Iris pigment epithelial cell (primary cell): ENCODE data around the gene EEFSEC.

ENCODE experiments used
- DNase-seq: peaks from one replicate; pipeline ENCODE4 v3.0.0-alpha.2; 2011; ENCODE audit warnings: low read depth

The EEFSEC gene

DNA sequence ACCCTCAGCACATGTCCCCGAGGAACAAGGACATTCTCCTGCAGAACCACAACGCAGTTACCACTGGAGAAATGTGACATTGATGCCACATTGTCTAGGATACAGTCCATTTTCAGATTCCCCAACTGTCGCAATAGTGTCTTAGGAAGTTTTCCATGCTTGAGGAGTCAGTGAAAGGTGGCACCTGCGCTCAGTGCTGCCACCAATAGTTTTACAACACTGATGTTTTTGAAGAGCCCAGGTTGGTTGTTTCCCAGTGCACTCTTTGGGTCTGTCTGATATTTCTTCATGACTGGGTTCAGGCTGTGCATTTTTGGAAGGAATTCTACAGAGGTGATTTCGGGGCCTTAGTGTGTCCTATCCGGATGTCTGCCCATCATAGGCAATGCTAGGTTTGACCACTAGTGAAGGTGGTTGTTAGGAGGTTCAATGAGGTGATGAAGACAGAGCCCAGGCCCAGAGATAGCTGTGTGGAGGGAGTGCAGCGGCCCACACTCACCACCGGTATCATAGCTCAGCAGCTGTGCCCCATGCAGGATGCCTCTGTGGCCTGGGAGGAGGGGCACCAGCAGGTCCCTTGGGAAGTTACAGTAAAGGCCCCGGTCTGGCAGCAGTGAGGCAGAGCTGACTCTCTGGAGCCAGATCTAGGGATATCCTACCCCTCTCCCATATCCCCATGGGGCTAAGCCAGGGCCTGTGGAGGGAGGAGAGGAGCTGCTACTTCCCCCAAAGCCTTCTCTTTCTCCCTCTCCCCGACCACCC, 216.8 kb downstream of the EEFSEC start:
- DNase-seq, result no peak

DNA sequence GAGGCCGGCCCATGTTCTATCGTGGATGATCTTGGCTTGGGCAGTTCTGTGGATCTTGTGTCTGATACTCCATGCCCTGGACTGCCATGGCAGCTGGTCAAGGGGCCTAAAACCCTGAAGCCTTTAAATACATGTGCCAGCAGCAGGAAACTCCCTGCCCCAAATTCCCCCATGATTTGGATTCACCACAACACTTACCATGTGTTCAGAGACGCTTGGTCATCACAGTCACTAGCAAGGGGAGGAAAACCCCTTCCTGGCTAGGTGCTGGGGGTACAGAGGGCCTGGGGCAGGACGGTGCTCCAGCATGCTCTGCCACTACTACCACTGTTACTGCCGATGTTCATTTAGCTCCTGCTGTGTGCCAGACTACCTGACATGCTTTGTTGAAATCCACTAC, 219.0 kb downstream of the EEFSEC start:
- DNase-seq, result no peak

DNA sequence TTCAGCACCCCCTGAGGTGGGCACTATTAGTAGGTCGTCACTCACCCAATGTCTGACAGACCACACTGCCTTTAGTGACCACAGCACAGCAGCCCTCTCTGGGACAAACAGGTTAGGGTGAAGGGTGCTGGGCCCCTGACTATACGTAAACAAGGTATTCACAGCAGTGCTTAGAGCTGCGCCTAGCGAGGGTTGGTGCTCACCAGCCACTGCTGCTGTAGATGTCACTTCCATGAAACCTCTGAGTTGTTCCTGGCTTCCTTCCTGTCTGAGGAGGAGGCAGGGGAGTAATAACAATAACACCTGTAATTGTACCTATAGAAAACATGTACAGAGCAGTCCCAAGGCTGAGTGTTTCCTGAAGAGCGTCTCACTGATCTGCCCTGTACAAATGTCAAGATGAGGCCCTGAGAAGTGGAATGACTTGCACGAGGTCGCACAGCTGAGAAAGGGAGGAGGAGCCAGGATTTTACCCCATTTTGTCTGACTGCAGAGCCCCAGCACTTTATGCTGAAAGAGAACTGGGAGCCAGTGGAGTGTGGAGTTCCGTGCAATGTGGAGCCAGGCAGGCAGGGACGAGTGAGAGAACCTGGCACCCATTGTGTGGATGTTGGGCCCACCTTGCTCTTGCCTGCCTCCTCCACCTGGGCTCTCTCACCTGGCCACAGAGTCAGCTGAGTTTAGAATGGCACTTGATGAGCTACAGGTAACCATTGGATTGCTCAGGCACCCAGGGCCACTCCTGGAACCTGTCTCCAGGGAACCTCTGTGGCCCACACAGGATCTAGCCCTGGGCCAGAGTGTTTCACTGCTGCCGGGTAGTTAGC, 219.6 kb downstream of the EEFSEC start:
- no peak for DNase-seq

DNA sequence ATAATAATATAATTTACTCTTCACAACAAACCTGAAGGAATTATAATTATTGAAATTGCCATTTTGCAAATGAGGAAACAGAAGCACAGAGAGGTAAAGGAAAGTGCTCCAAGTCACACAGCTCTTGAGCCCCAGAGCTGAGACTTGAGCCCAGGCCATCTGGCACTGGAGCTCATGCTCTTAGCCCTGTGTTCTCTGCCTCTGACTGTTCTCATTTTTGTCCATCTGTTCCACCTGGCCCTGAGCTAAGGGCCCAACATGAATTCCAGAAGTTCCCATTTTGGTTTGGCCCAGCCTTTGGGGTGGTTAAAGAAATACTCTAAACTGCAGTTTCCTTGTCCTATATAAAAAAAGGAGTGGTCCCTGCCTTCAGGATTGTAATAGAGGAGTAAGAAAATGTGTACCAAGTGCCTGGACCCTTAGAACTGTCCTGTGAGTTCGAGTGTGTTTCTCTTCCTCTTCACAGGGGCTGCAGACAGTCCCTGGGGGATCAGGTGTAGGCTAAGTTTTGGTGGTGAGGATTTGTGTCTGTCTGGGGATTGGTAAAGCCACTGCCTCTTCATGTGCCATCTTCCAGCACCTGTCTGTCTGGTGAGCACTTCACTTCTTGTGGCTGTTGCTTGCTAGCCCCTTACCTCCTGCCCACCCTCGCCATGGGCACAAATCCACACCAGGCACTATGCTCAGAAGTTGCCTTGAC, 221.6 kb downstream of the EEFSEC start:
- DNase-seq, result no peak

- no peak for DNase-seq
Measured at GRCh38 chr3:128376516-128376915, 223.2 kb downstream of the EEFSEC start.

DNA sequence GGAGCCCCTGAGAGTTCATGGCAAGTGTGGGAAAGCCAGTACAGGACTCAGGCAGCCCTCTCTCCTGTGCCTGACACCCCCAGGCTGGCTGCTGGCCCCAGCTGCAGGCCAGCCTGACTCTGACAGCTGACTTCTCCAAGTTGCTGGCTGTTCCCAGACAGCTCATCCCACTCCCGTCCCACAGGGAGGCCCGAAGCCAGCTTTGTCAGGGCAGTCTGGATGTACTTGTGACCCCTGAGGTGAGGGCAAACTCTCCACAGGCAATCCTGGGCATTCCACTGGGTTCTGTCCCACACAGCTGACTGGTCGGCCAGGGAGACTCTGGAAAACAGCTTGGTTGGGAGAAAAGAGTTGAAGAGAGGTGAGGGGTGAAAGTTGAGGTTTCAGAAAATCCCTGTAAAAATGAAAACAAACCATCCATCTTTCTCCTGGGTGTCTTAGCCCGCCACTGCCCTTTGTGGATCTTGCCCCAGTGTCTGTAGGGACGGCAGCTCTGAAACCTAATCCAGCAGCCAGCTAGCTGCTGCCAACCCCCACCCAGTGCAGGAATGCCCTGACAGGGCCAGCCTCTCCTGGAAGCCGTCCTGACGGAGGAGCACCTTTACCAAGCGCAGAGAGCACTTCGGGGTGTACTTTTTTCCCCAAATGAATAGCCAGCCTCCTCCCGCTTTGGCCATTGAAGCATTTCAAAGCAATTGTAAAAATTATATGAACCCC, 225.5 kb downstream of the EEFSEC start:
- peak; percentile 34 for DNase-seq

DNA sequence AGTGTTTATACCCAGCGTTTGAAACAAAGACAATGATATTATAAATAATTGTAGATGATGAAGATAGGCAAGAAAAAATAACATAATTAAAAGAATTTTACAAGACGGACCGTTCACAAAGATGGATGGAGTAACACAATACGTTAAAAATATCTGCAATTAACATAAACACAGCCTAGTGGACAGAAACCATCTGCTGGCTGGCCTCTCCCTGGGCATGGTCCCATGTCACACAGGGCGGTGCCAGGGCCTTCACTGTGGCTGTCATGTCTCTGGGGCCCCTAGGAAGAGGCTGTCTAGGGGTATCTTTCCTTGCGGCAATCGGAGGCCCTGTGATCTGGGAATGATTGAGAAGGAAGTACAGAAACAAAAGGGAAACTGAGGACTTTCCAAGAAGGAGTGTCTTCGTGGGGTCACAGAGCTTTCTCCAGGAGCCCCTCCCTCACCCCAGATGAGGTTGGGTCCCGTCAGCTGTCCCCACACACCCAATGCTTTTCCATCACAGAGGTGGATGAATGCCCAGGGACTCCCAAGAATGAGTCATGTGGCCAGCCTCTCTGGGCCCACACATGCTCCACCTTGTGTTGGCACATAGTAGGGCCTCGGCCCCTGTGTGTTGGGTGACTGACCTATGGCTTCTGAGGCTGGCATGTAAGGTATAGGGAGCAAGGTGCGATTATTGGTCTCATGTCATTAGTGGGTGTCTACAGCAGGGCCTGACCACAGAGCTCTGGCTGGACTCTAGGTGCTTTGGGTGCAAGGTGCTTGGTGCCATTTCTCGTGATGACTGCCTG, 226.3 kb downstream of the EEFSEC start:
- no peak for DNase-seq

GRCh38 chr3:128380295-128380694, 227.0 kb downstream of the EEFSEC start:
- DNase-seq, result no peak

- no peak for DNase-seq
Measured at GRCh38 chr3:128380719-128381118, 227.4 kb downstream of the EEFSEC start.

GRCh38 chr3:128381609-128382008, 228.3 kb downstream of the EEFSEC start:
- no peak for DNase-seq

- no peak for DNase-seq
Measured at GRCh38 chr3:128382221-128382807, 229.0 kb downstream of the EEFSEC start.

DNA sequence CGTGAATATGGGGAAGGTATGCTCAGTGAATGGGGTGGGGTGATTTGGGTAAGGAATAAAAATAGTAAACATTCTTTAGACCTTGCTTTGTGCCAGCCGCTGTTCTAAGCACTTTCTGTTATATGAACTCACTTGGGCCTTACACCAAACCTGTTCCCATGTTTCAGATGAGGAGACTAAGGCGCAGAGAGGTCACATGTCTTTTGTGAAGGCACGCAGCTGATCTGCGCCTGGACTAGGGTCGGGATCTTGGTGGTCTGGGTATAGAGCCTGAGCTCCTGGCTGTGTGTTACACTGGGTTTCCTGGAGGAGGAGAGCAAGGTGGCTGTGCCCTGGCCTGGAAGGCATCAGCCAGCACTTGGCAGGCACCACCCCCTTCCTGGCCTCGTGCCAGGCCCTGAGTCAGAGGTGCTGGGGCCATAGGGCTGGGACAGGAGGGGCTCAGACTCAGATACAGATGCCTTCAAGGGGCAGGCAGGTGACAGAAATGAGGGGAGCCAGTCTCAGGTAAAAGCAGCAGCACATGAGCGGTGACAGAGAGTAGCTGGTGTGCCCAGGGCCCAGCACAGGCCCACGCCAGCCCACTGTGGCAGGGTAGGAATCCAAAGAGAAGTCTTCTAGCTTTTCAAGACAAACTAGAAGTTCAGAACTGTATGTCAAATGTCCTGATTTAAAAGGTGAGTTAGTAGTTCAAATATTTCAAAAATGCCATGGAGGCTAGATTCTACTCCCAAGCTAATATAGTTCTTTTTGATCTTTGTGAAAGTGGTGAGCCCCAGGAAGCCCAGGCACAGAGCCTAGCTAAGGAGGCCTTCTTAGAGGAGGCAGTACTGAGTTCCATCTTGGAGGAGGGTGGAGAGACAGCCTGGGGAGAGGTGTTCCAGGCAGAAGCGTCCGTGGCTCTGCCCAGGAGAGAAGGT, 230.3 kb downstream of the EEFSEC start:
- peak; percentile 23 for DNase-seq

- DNase-seq, result peak; percentile 37
Measured at GRCh38 chr3:128385080-128385832, 232.0 kb downstream of the EEFSEC start.

DNA sequence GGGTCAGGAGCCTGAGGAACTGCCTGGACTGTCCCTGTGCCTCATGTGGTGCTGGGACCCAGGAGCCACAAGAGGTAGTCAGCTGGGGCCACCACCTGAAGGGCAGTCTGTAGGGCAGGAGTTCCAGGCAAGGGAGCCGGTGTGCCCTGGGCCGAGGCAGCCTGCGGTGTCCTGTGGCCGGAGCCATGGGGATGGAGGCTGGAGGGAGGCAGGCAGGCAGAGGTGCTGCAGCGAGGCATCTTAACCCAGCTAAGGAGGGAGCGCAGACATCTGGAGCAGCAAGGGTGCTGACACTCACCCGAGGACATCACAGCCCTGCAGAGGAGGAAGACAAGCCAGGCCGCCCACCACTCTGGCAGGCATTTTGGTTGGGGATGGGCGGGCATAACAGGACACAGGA, 235.7 kb downstream of the EEFSEC start:
- DNase-seq, result no peak

DNA sequence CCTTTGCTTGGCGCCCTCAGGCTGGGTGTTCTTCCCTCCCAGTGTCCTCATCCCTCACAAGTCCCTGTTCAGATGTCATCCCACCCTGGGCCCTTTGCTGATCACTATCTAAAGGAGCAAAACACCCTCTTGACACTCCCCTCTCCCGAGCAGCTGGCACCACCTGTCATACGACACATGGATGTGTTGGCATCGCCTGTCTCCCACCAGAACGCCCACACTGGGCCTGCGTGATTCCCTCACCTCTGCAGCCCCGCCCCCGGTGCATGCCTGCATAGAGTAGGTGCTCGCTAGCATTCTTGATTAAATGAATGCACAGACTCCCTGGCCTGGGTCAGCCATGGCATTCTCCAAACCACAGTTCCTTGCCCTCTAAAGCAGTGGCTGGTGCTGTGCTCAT, 237.6 kb downstream of the EEFSEC start:
- DNase-seq, result no peak

DNA sequence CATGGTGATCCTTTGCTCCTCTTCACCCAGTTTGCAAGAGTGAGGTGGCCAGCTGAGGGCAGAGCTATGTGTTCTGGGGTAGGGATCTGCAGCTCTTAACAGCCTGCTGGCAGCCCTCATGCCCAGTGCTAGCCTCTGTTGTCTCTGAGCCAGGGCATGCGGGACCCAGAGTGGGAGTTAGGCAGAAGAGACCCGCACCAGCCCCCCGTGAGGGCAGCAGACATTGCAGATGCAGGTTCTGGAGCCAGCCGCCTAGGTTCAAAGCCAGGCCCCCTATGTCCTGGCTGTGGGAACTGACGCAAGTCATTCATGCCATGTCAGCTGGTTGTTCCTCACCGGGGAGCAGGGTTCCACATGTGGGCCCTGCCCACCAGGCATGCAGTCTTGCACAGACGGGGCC, 238.7 kb downstream of the EEFSEC start:
- no peak for DNase-seq

DNA sequence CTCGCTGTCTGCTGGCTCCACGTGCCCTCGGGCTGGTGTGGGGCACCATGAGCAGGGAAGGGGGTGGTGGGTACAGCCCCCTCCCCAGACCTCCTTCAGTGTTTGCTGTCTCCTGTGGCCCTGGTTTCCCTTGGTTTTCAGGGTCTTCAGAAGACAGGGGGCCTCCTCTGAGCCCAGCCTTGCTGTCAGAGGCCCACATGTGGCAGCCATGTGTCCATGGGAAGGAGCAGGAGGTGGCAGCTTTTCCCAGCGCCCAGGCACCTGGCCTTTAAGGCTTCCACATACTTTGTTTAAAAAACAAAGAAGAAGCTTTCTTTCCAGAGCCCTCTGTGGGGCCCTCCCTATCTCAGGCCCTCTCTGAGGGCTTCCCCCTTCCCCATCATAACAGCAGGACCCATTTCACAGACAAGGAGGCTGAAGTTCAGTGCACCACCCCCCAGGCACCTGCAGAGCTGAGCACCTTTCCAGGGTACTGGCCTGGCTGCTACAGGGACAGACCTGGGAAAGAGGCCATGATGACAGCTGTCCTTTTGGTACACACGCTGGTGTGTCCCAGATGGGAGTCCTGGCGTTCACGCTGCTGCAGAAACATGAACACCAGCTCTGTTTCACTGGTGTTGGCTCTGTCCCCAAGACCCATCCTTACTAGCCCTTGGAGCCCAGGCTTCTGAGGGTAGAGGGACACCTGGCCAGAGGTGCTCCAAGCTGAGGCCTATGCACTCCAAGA, 239.7 kb downstream of the EEFSEC start:
- no peak for DNase-seq

- DNase-seq, result no peak
Measured at GRCh38 chr3:128394033-128394432, 240.8 kb downstream of the EEFSEC start.
